ENCODE measurements around the gene KCNK5.

Gene KCNK5

GRCh38 chr6:39190545-39191235 is 38.6 kb downstream of the KCNK5 start (continued):
- TF ChIP-seq ATF2 (tag by site-specific recombination; IDR thresholded peaks at IDR 0.05; ENCODE audit: low read depth) = no peak
- no peak for TF ChIP-seq ZNF610 (tag by site-specific recombination; IDR thresholded peaks at IDR 0.05; ENCODE audit: borderline replicate concordance)
- no peak for TF ChIP-seq SALL2 (tag by site-specific recombination; IDR thresholded peaks at IDR 0.05; ENCODE audit: borderline replicate concordance)
- TF ChIP-seq ZNF449 (tag by site-specific recombination; IDR thresholded peaks at IDR 0.05) = no peak
- no peak for TF ChIP-seq ZNF548 (tag by site-specific recombination; IDR thresholded peaks at IDR 0.05)

GRCh38 chr6:39189915-39190544 is 39.2 kb downstream of the KCNK5 start:
- H3K27ac ChIP-seq (ENCODE audit: extremely low read depth, low read depth, low read length) = no peak overlapping the region
- peaks cover 0 to 41% of the 10 kb centered on the region in 2 experiments; a peak in 1 of 3 replicates for H3K36me3 ChIP-seq (ENCODE audit: control insufficient read depth in 2 of 2, insufficient read depth in 1 of 2, low read length in 2 of 2)
- ChIA-PET CTCF (interaction anchor here (0.6 to 3.3 kb wide), 29 partner anchors 8 to 318 kb away, joined by 3 to 37 read pairs (median 5); partner anchors contain the start of gene SAYSD1), POLR2A (no interaction called here)
- H3K9me3 ChIP-seq (ENCODE audit: control insufficient read depth, insufficient read depth, low read depth, low read length) = no peaks in the 10 kb centered on the region
- H3K4me3 ChIP-seq (ENCODE audit: low read depth, low read length) = no peak overlapping the region
- no peaks in the 10 kb centered on the region for H3K4me1 ChIP-seq (ENCODE audit: control insufficient read depth, insufficient read depth, low read length)
- TF ChIP-seq HOXD13 (CRISPR knock-in tag; IDR thresholded peaks at IDR 0.05; ENCODE audit: borderline replicate concordance) (no peak), CTCF (tag by site-specific recombination; IDR thresholded peaks at IDR 0.05) (peak; percentile 73), ATF2 (tag by site-specific recombination; IDR thresholded peaks at IDR 0.05; ENCODE audit: low read depth) (no peak)

- Histone ChIP-seq H3K36me3 (ENCODE audit: control insufficient read depth in 2 of 2, insufficient read depth in 1 of 2, low read length in 2 of 2) (peaks cover 0 to 32% of the 10 kb centered on the region in 2 experiments; a peak in 1 of 3 replicates), H3K4me1 (ENCODE audit: control insufficient read depth, insufficient read depth, low read length) (no peaks in the 10 kb centered on the region), H3K27ac (ENCODE audit: extremely low read depth, low read depth, low read length) (no peak overlapping the region), H3K4me3 (ENCODE audit: low read depth, low read length) (no peak overlapping the region), H3K9me3 (ENCODE audit: control insufficient read depth, insufficient read depth, low read depth, low read length) (no peaks in the 10 kb centered on the region)
- CTCF ChIA-PET = interaction anchor here (0.7 to 3.3 kb wide), 15 partner anchors 10 to 121 kb away, joined by 3 to 37 read pairs (median 7); no protein-coding TSS in a partner anchor
- POLR2A ChIA-PET = no interaction called here
- no peak for TF ChIP-seq ZNF558 (tag by site-specific recombination; IDR thresholded peaks at IDR 0.05)
- TF ChIP-seq PATZ1 (tag by site-specific recombination; IDR thresholded peaks at IDR 0.05) = no peak
- no peak for TF ChIP-seq ZNF792 (tag by site-specific recombination; IDR thresholded peaks at IDR 0.05)
Observed at GRCh38 chr6:39189131-39189530, 40.1 kb downstream of the KCNK5 start.

Data from HEK293 (cell line).